Myometrial cell (primary cell): ENCODE results near the gene CCNB2. TPM values are rescaled to one million over a fixed set of nuclear protein-coding genes. Genes with fewer than 3 reads are reported as not detected.

Experiments
- total RNA-seq: library from RNA; depleted of rRNA; stranded (reverse); fragments of >200 nt; gene quantifications from 2 replicates; pipeline ENCODE4 v1.2.3, GENCODE V29; 2015

CCNB2 gene
- total RNA-seq, result 96.0 and 108 TPM in 2 replicates

DNA sequence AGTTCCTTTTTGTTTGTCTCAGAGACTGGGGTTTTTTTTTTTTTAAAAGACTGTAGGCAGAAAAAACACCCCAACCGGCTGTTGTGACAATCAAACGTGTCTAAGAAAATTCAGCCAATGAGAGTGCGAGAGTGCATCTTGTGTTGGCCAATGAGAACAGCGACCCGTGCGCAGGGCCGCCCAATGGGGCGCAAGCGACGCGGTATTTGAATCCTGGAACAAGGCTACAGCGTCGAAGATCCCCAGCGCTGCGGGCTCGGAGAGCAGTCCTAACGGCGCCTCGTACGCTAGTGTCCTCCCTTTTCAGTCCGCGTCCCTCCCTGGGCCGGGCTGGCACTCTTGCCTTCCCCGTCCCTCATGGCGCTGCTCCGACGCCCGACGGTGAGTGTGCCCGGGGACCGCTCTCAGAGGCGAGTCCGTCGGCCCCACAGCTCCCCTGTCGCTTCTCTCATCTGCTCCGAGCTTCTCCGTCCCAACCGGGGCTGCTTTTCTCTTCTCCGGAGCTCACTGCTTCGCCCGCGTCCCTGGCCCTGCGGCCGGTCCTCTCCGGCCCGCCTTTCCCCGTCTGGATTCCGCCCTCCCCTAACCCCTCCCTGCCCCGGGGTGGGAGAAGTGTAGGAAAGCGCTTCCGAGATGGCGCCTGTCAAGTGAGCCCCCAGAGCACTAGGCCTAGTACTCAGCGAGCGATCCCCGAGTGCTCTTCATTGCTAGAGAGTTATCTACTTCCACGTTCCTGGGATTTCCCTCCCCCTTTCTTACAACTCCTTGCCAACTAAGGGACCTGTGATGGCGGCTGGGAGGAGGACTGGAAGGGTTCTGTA, at the start of gene CCNB2:
CCNB2 (plus strand) TSS at position 235 of the 821 bp plus-strand sequence; CDS start at position 358, 123 bp downstream.

Other genes starting within 250 kb of the CCNB2 start
- gene SLTM, start 171.5 kb upstream of the CCNB2 start, total RNA-seq, result 23.7 and 44.7 TPM in 2 replicates
- 8.6 and 12.4 TPM in 2 replicates for gene RNF111, start 117.5 kb upstream of the CCNB2 start, total RNA-seq
- not detected in 2 replicates for gene LDHAL6B, start 101.7 kb downstream of the CCNB2 start, total RNA-seq